Panc1 (cell line): ENCODE results near the gene LZTS2. TPM values are rescaled to one million over a fixed set of nuclear protein-coding genes. Genes with fewer than 3 reads are reported as not detected.
"Not testable (repeated sequence)": the region's sequence is repeated elsewhere in the genome, so short reads cannot be mapped to it uniquely, and the experiment has no call there.

Experiments used
- ATAC-seq: fragments of 200-7000 bp; cut with Tn5 transposase; 2 replicates; pipeline ENCODE4 v1.9.1; 2020; ENCODE audit warnings: mild to moderate bottlenecking, moderate library complexity
- BruUV-seq: library from RNA; stranded (reverse); fragments of 400-500 nt; replicated peaks from 2 replicates; lab custom pipeline; 2021; lab: Mats Ljungman, UMichigan
- CTCF ChIA-PET: fragments of 300-600 bp; sonication (Branson Sonifier 250); formaldehyde crosslinking; loops from one replicate; lab custom pipeline; 2022; ENCODE audit warnings: antibody characterized with exemption; lab: Charles Lee
- POLR2A ChIA-PET: fragments of 300-600 bp; sonication (Branson Sonifier 250); formaldehyde crosslinking; loops from one replicate; lab custom pipeline; 2022; ENCODE audit warnings: antibody characterized with exemption; lab: Charles Lee
- DNase-seq: peaks from one replicate; pipeline ENCODE4 v3.0.0-alpha.2; 2010; ENCODE audit warnings: low read depth, low spot score
- H3K27ac ChIP-seq: 2 replicates; pipeline ENCODE4 v1.5.1; 2011; ENCODE audit warnings: mild to moderate bottlenecking, low read length, inconsistent platforms
- H3K27me3 ChIP-seq: fragments of 200-500 bp; sonication (Bioruptor generic); 2 replicates; pipeline ENCODE4 v1.6.0; 2014; ENCODE audit warnings: low read length, inconsistent platforms; ENCODE audit not compliant: control insufficient read depth, insufficient read depth
- H3K36me3 ChIP-seq: fragments of 200-500 bp; sonication (Bioruptor generic); 2 replicates; pipeline ENCODE4 v1.5.1; 2014; ENCODE audit warnings: inconsistent platforms, mild to moderate bottlenecking, low read length, moderate library complexity; ENCODE audit not compliant: control insufficient read depth, insufficient read depth
- H3K4me1 ChIP-seq: 2 replicates; pipeline ENCODE4 v1.5.1; 2011; ENCODE audit warnings: inconsistent platforms, mild to moderate bottlenecking, low read length, moderate library complexity; ENCODE audit not compliant: control insufficient read depth, insufficient read depth
- H3K4me3 ChIP-seq, 2 experiments: 2 replicates each; pipeline ENCODE4 v1.5.1; 2011 to 2012; ENCODE audit warnings: low read depth in 2 of 2, low read length in 2 of 2, mild to moderate bottlenecking in 2 of 2, inconsistent platforms in 1 of 2, moderate library complexity in 1 of 2
- H3K9me3 ChIP-seq: fragments of 200-500 bp; sonication (Bioruptor generic); 2 replicates; pipeline ENCODE4 v1.5.1; 2014; ENCODE audit warnings: low read depth, mild to moderate bottlenecking, inconsistent platforms, low read length, moderate library complexity; ENCODE audit not compliant: control insufficient read depth, insufficient read depth
- CTCF ChIP-seq: fragments of 450-650 bp; IDR thresholded peaks from 2 replicates; pipeline ENCODE4 v1.5.1; 2017; ENCODE audit warnings: mild to moderate bottlenecking
- POLR2AphosphoS5 ChIP-seq: IDR thresholded peaks from 2 replicates; pipeline ENCODE4 v1.6.1; 2012; ENCODE audit warnings: mild to moderate bottlenecking, low read depth, low read length, moderate library complexity
- REST ChIP-seq, 2 experiments: IDR thresholded peaks; 2 replicates each; pipeline ENCODE4 v1.6.1; 2011 to 2012; ENCODE audit warnings: low read depth in 2 of 2, control low read depth in 1 of 2, low read length in 1 of 2, mild to moderate bottlenecking in 1 of 2, moderate library complexity in 1 of 2; ENCODE audit not compliant: insufficient read depth in 1 of 2
- SIN3A ChIP-seq: IDR thresholded peaks from 2 replicates; pipeline ENCODE4 v1.6.1; 2012; ENCODE audit warnings: low read depth, mild to moderate bottlenecking, low read length, moderate library complexity, borderline replicate concordance; ENCODE audit not compliant: insufficient read depth
- TCF7L2 ChIP-seq: IDR thresholded peaks from 2 replicates; pipeline ENCODE4 v1.6.1; 2011; ENCODE audit warnings: mild to moderate bottlenecking, low read depth, low read length, inconsistent platforms
- in situ Hi-C: cut with HindIII; loops from 2 replicates; pipeline ENCODE4 v1.10.0; 2016; ENCODE audit warnings: low sequenced_read_pairs, low pct_unique_long_range_greater_than_20kb
- intact Hi-C: fragments of 100-400 bp; cut with micrococcal nuclease; formaldehyde crosslinking; loops from one replicate; pipeline ENCODE4 v1.10.0; 2022; ENCODE audit not compliant: unreplicated experiment
- total RNA-seq: library from RNA; stranded (reverse); gene quantifications from one replicate; pipeline ENCODE4 v1.2.1, GENCODE V29; 2021; ENCODE audit not compliant: unreplicated experiment

Gene LZTS2
- total RNA-seq, 1 experiment from 2014 or later, result 65.5 TPM

GRCh38 chr10:101033276-101033675 is 33.7 kb downstream of the LZTS2 start:
- Histone ChIP-seq H3K27ac (no peak overlapping the region), H3K27me3 (no peaks in the 10 kb centered on the region), H3K9me3 (no peaks in the 10 kb centered on the region), H3K4me3 (peak overlapping the region; percentile 69 to 94; a peak in 3 of 4 replicates), H3K36me3 (no peaks in the 10 kb centered on the region; the same call in 1 of the 2 replicates), H3K4me1 (peaks cover 20% of the 10 kb centered on the region)
- no TSS peak for BruUV-seq
- DNase-seq (no peak), ATAC-seq (no peak)
- in situ Hi-C loops (no loop called here), intact Hi-C loops (no loop called here)
- ChIA-PET POLR2A (no interaction called here), CTCF (no interaction called here)
- no peak for TF ChIP-seq SIN3A
- no peak for TF ChIP-seq REST (IDR thresholded peaks at IDR 0.05; ENCODE audit: insufficient read depth in 1 of 2, low read depth in 2 of 2, low read length in 1 of 2)
- no peak for TF ChIP-seq CTCF
- no peak for TF ChIP-seq POLR2AphosphoS5
- no peak for TF ChIP-seq TCF7L2

GRCh38 chr10:101034404-101034803 is 34.8 kb downstream of the LZTS2 start:
- CTCF ChIA-PET, result interaction anchor here (1.2 kb wide), 1 partner anchor 20 kb away, joined by 3 read pairs; no protein-coding TSS in a partner anchor
- H3K4me3 ChIP-seq, H3K27ac ChIP-seq, H3K9me3 ChIP-seq, in situ Hi-C loops, H3K27me3 ChIP-seq, ATAC-seq, POLR2A ChIA-PET, intact Hi-C loops, BruUV-seq, DNase-seq, H3K36me3 ChIP-seq: not testable (repeated sequence)
- H3K4me1 ChIP-seq, result peaks cover 19% of the 10 kb centered on the region

DNA sequence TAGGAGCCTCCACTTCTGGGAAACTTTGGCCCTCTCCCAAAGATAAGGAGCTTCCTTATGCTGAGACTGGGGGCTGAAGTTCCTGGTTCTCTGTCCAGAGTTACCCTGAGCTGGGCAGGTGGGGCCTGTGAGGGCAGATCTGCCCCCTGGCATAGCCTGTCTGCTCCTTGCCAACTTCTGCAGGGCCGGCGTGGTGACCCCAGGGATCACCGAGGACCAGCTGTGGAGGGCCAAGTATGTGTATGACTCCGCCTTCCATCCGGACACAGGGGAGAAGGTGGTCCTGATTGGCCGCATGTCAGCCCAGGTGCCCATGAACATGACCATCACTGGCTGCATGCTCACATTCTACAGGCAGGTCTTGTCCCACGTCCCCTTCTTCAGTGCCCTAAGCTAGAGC is 35.7 kb downstream of the LZTS2 start:
- intact Hi-C loops, result no loop called here
- Histone ChIP-seq H3K4me3 (no peak overlapping the region), H3K9me3 (no peaks in the 10 kb centered on the region), H3K27me3 (no peaks in the 10 kb centered on the region), H3K36me3 (no peaks in the 10 kb centered on the region; the same call in 1 of the 2 replicates), H3K27ac (no peak overlapping the region), H3K4me1 (peaks cover 14% of the 10 kb centered on the region)
- POLR2A ChIA-PET, result no interaction called here
- CTCF ChIA-PET, result interaction anchor here (1.2 to 1.3 kb wide), 2 partner anchors 21 to 31 kb away, joined by 3 to 4 read pairs; no protein-coding TSS in a partner anchor
- BruUV-seq, result no TSS peak
- TF ChIP-seq CTCF, result no peak
- no peak for TF ChIP-seq TCF7L2
- TF ChIP-seq REST (IDR thresholded peaks at IDR 0.05; ENCODE audit: insufficient read depth in 1 of 2, low read depth in 2 of 2, low read length in 1 of 2), result no peak
- TF ChIP-seq POLR2AphosphoS5, result no peak
- TF ChIP-seq SIN3A, result no peak
- DNase-seq (no peak), ATAC-seq (no peak)
- in situ Hi-C loops, result no loop called here
